ENCODE results near the gene LRP1B. TPM values are rescaled to one million over a fixed set of nuclear protein-coding genes. Genes with fewer than 3 reads are reported as not detected.

The LRP1B gene
- total RNA-seq, 2 experiments from 2014 or later = not detected

GRCh38 chr2:141386168-141386567 lies 744.6 kb downstream of the LRP1B start:
- ChIA-PET CTCF (no interaction called here), POLR2A (no interaction called here)

- ChIA-PET POLR2A (no interaction called here), CTCF (no interaction called here)
Measured at GRCh38 chr2:141384676-141385075, 746.1 kb downstream of the LRP1B start.

GRCh38 chr2:141381946-141382345 lies 748.9 kb downstream of the LRP1B start:
- CTCF ChIA-PET = no interaction called here
- POLR2A ChIA-PET = no interaction called here

- ChIA-PET POLR2A (no interaction called here), CTCF (no interaction called here)
Measured at GRCh38 chr2:141380008-141380979, 750.5 kb downstream of the LRP1B start.

GRCh38 chr2:141364821-141365220 lies 766.0 kb downstream of the LRP1B start:
- CTCF ChIA-PET = no interaction called here
- POLR2A ChIA-PET = no interaction called here

- CTCF ChIA-PET = no interaction called here
- POLR2A ChIA-PET = no interaction called here
Measured at GRCh38 chr2:141362311-141362710, 768.5 kb downstream of the LRP1B start.

GRCh38 chr2:141348481-141348880 lies 782.3 kb downstream of the LRP1B start:
- POLR2A ChIA-PET = no interaction called here
- CTCF ChIA-PET = no interaction called here

- ChIA-PET CTCF (interaction anchor here (0.6 kb wide), 1 partner anchor 24 kb away, joined by 4 read pairs; no protein-coding TSS in a partner anchor), POLR2A (no interaction called here)
Measured at GRCh38 chr2:141341444-141341843, 789.4 kb downstream of the LRP1B start.

GRCh38 chr2:141331127-141331526 lies 799.7 kb downstream of the LRP1B start:
- ChIA-PET POLR2A (no interaction called here), CTCF (interaction anchor here (0.7 kb wide), 1 partner anchor 277 kb away, joined by 4 read pairs; no protein-coding TSS in a partner anchor)

GRCh38 chr2:141329964-141330363 lies 800.9 kb downstream of the LRP1B start:
- CTCF ChIA-PET = no interaction called here
- POLR2A ChIA-PET = no interaction called here

- POLR2A ChIA-PET = no interaction called here
- CTCF ChIA-PET = no interaction called here
Measured at GRCh38 chr2:141323571-141323970, 807.2 kb downstream of the LRP1B start.

- POLR2A ChIA-PET = no interaction called here
- CTCF ChIA-PET = no interaction called here
Measured at GRCh38 chr2:141317986-141318385, 812.8 kb downstream of the LRP1B start.

- POLR2A ChIA-PET = no interaction called here
- CTCF ChIA-PET = no interaction called here
Measured at GRCh38 chr2:141316606-141317005, 814.2 kb downstream of the LRP1B start.

GRCh38 chr2:141316103-141316502 lies 814.7 kb downstream of the LRP1B start:
- POLR2A ChIA-PET = no interaction called here
- CTCF ChIA-PET = no interaction called here

- CTCF ChIA-PET = interaction anchor here (0.7 kb wide), 1 partner anchor 9 kb away, joined by 3 read pairs; no protein-coding TSS in a partner anchor
- POLR2A ChIA-PET = no interaction called here
Measured at GRCh38 chr2:141313972-141314371, 816.8 kb downstream of the LRP1B start.

GRCh38 chr2:141311430-141311829 lies 819.4 kb downstream of the LRP1B start:
- POLR2A ChIA-PET = no interaction called here
- CTCF ChIA-PET = no interaction called here

- CTCF ChIA-PET = no interaction called here
- POLR2A ChIA-PET = no interaction called here
Measured at GRCh38 chr2:141306368-141306767, 824.4 kb downstream of the LRP1B start.

GRCh38 chr2:141301551-141301950 lies 829.3 kb downstream of the LRP1B start:
- POLR2A ChIA-PET = no interaction called here
- CTCF ChIA-PET = no interaction called here

GRCh38 chr2:141280037-141280436 lies 850.8 kb downstream of the LRP1B start:
- ChIA-PET CTCF (no interaction called here), POLR2A (no interaction called here)

GRCh38 chr2:141271346-141271745 lies 859.5 kb downstream of the LRP1B start:
- ChIA-PET POLR2A (no interaction called here), CTCF (no interaction called here)

GRCh38 chr2:141264848-141265247 lies 866.0 kb downstream of the LRP1B start:
- ChIA-PET POLR2A (no interaction called here), CTCF (no interaction called here)

- ChIA-PET POLR2A (no interaction called here), CTCF (interaction anchor here (0.6 kb wide), 1 partner anchor 662 kb away, joined by 4 read pairs; no protein-coding TSS in a partner anchor)
Measured at GRCh38 chr2:141260911-141261310, 869.9 kb downstream of the LRP1B start.
